Esophagus squamous epithelium (tissue), 4 donors: ENCODE measurements around the gene INSL3.

ENCODE experiments used
- POLR2A ChIP-seq, 4 donors: fragments of 450-650 bp; IDR thresholded peaks; one replicate each; pipeline ENCODE4 v1.6.1; 2017; ENCODE audit warnings: antibody characterized with exemption in 4 of 4, mild to moderate bottlenecking in 4 of 4, moderate library complexity in 3 of 4
- TF ChIP-seq, protein P1 (sequence below), 6 experiments: fragments of 450-650 bp in 4 of 6; fragments of 200-600 bp in 2 of 6; sonication (generic) in 2 of 6; IDR thresholded peaks; one replicate each; pipeline ENCODE4 v1.5.1; 2016 to 2019; ENCODE audit warnings: antibody characterized with exemption in 6 of 6, mild to moderate bottlenecking in 4 of 6, moderate library complexity in 4 of 6

- TF ChIP-seq, protein P1, sequence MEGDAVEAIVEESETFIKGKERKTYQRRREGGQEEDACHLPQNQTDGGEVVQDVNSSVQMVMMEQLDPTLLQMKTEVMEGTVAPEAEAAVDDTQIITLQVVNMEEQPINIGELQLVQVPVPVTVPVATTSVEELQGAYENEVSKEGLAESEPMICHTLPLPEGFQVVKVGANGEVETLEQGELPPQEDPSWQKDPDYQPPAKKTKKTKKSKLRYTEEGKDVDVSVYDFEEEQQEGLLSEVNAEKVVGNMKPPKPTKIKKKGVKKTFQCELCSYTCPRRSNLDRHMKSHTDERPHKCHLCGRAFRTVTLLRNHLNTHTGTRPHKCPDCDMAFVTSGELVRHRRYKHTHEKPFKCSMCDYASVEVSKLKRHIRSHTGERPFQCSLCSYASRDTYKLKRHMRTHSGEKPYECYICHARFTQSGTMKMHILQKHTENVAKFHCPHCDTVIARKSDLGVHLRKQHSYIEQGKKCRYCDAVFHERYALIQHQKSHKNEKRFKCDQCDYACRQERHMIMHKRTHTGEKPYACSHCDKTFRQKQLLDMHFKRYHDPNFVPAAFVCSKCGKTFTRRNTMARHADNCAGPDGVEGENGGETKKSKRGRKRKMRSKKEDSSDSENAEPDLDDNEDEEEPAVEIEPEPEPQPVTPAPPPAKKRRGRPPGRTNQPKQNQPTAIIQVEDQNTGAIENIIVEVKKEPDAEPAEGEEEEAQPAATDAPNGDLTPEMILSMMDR (IDR thresholded peaks at IDR 0.05): no peak
- no peak for TF ChIP-seq POLR2A (IDR thresholded peaks at IDR 0.05)
Measured at GRCh38 chr19:17770613-17771012, 50.7 kb downstream of the INSL3 start.
